Measurements from ENCODE around the gene YWHAE.
"Not testable (repeated sequence)": the region's sequence is repeated elsewhere in the genome, so short reads cannot be mapped to it uniquely, and the experiment has no call there.

YWHAE gene

GRCh38 chr17:1331708-1332107 is 68.3 kb downstream of the YWHAE start:
- in situ Hi-C loops (cut with MboI; ENCODE audit: low sequenced_read_pairs), result no loop called here

- in situ Hi-C loops (cut with MboI; ENCODE audit: low sequenced_read_pairs), result no loop called here
Measured at GRCh38 chr17:1329745-1330343, 70.2 kb downstream of the YWHAE start.

GRCh38 chr17:1328437-1328836 is 71.6 kb downstream of the YWHAE start:
- in situ Hi-C loops (cut with MboI; ENCODE audit: low sequenced_read_pairs), result no loop called here

- in situ Hi-C loops (cut with MboI; ENCODE audit: low sequenced_read_pairs), result no loop called here
Measured at GRCh38 chr17:1325766-1326165, 74.3 kb downstream of the YWHAE start.

- in situ Hi-C loops (cut with MboI; ENCODE audit: low sequenced_read_pairs), result no loop called here
Measured at GRCh38 chr17:1324201-1324771, 75.7 kb downstream of the YWHAE start.

GRCh38 chr17:1323336-1323735 is 76.7 kb downstream of the YWHAE start:
- in situ Hi-C loops (cut with MboI; ENCODE audit: low sequenced_read_pairs), result no loop called here

GRCh38 chr17:1322480-1322879 is 77.5 kb downstream of the YWHAE start:
- in situ Hi-C loops (cut with MboI; ENCODE audit: low sequenced_read_pairs), result no loop called here

- in situ Hi-C loops (cut with MboI; ENCODE audit: low sequenced_read_pairs), result no loop called here
Measured at GRCh38 chr17:1322014-1322428, 78.0 kb downstream of the YWHAE start.

- in situ Hi-C loops (cut with MboI; ENCODE audit: low sequenced_read_pairs), result no loop called here
Measured at GRCh38 chr17:1315891-1316403, 84.1 kb downstream of the YWHAE start.

GRCh38 chr17:1315409-1315808 is 84.6 kb downstream of the YWHAE start:
- in situ Hi-C loops (cut with MboI; ENCODE audit: low sequenced_read_pairs), result no loop called here

- in situ Hi-C loops (cut with MboI; ENCODE audit: low sequenced_read_pairs), result no loop called here
Measured at GRCh38 chr17:1313270-1314005, 86.6 kb downstream of the YWHAE start.

- in situ Hi-C loops (cut with MboI; ENCODE audit: low sequenced_read_pairs), result no loop called here
Measured at GRCh38 chr17:1312261-1312870, 87.7 kb downstream of the YWHAE start.

- in situ Hi-C loops (cut with MboI; ENCODE audit: low sequenced_read_pairs), result not testable (repeated sequence)
Measured at GRCh38 chr17:1307829-1308228, 92.2 kb downstream of the YWHAE start.

- in situ Hi-C loops (cut with MboI; ENCODE audit: low sequenced_read_pairs), result no loop called here
Measured at GRCh38 chr17:1304962-1305563, 95.0 kb downstream of the YWHAE start.

- in situ Hi-C loops (cut with MboI; ENCODE audit: low sequenced_read_pairs), result no loop called here
Measured at GRCh38 chr17:1304522-1304921, 95.5 kb downstream of the YWHAE start.

GRCh38 chr17:1302761-1303160 is 97.3 kb downstream of the YWHAE start:
- in situ Hi-C loops (cut with MboI; ENCODE audit: low sequenced_read_pairs), result no loop called here

- in situ Hi-C loops (cut with MboI; ENCODE audit: low sequenced_read_pairs), result no loop called here
Measured at GRCh38 chr17:1301546-1301945, 98.5 kb downstream of the YWHAE start.

- in situ Hi-C loops (cut with MboI; ENCODE audit: low sequenced_read_pairs), result no loop called here
Measured at GRCh38 chr17:1300371-1300905, 99.6 kb downstream of the YWHAE start.

- in situ Hi-C loops (cut with MboI; ENCODE audit: low sequenced_read_pairs), result no loop called here
Measured at GRCh38 chr17:1299552-1300370, 100.3 kb downstream of the YWHAE start.

GRCh38 chr17:1298606-1299005 is 101.4 kb downstream of the YWHAE start:
- in situ Hi-C loops (cut with MboI; ENCODE audit: low sequenced_read_pairs), result no loop called here

Measured in HL-60/S4 (cell line).